Measurements from ENCODE around the gene POU5F1. TPM values are rescaled to one million over a fixed set of nuclear protein-coding genes. Genes with fewer than 3 reads are reported as not detected.
"Not testable (repeated sequence)": the region's sequence is repeated elsewhere in the genome, so short reads cannot be mapped to it uniquely, and the experiment has no call there.

Gene POU5F1
- total and polyA plus RNA-seq, 12 donors = 0.17 to 2.8 (median 1.2) TPM; not detected in 8

GRCh38 chr6:31204751-31205145, 34.3 kb upstream of the POU5F1 start:
- H3K9me3 ChIP-seq (replicated peaks in 1 of 3) = peaks cover 0 to 9% (median 0%) of the 10 kb centered on the region in 3 donors
- peak overlapping the region in 1 of 5 donors; percentile 90 for H3K27ac ChIP-seq
- peaks cover 0 to 10% of the 10 kb centered on the region in 2 donors for H3K4me1 ChIP-seq (replicated peaks in 1 of 2)
- TF ChIP-seq, protein P1, sequence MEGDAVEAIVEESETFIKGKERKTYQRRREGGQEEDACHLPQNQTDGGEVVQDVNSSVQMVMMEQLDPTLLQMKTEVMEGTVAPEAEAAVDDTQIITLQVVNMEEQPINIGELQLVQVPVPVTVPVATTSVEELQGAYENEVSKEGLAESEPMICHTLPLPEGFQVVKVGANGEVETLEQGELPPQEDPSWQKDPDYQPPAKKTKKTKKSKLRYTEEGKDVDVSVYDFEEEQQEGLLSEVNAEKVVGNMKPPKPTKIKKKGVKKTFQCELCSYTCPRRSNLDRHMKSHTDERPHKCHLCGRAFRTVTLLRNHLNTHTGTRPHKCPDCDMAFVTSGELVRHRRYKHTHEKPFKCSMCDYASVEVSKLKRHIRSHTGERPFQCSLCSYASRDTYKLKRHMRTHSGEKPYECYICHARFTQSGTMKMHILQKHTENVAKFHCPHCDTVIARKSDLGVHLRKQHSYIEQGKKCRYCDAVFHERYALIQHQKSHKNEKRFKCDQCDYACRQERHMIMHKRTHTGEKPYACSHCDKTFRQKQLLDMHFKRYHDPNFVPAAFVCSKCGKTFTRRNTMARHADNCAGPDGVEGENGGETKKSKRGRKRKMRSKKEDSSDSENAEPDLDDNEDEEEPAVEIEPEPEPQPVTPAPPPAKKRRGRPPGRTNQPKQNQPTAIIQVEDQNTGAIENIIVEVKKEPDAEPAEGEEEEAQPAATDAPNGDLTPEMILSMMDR (IDR thresholded peaks at IDR 0.05) = no peak
- TF ChIP-seq POLR2A (IDR thresholded peaks at IDR 0.05) = no peak
- no peak overlapping the region for H3K4me3 ChIP-seq
- H3K27me3 ChIP-seq = no peaks in the 10 kb centered on the region
- 69 to 91% (median 76%) methylated on average over 2 to 4 of the region's 4 CpGs for WGBS, 4 donors
- intact Hi-C loops (cut with DNase I) = no loop called here
- no peak for DNase-seq
- no peaks in the 10 kb centered on the region for H3K36me3 ChIP-seq (replicated peaks in 1 of 2)

DNA sequence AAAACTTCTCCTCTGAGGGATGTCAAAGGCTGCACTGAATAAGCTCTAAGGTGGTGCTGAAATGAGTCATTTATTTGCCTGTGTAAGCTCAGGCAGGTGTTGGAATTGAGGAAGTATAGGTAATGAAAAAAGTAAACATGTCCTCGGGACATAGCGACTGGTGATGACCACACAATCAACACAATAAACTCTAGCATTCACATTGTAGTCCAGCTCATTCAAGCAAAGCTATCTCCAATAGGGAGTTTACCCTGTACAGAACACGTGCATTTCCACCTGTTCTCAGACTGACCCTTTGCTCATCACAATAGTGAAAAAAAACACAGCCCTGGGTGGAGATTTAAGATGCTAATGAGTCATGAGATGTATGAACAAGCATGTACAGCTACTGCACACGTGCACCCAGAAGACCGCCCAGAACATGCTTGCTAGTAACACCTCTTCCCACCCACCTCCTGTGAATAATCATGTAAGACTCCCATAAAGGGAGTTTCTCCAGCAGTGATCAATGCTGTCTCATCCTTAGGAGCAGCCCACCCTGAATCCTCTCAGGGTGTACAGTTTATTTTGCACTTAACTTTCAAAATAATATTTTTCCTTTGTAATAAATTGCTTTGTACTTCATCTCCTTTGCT, 33.0 kb upstream of the POU5F1 start:
- peaks cover 0 to 10% of the 10 kb centered on the region in 2 donors for H3K4me1 ChIP-seq (replicated peaks in 1 of 2)
- no peaks in the 10 kb centered on the region for H3K36me3 ChIP-seq (replicated peaks in 1 of 2)
- H3K4me3 ChIP-seq = peak overlapping the region in 2 of 4 donors; percentile 4 to 71
- peaks cover 0 to 9% (median 0%) of the 10 kb centered on the region in 3 donors for H3K9me3 ChIP-seq (replicated peaks in 1 of 3)
- no peaks in the 10 kb centered on the region for H3K27me3 ChIP-seq
- intact Hi-C loops (cut with DNase I) = no loop called here
- DNase-seq = no peak
- H3K27ac ChIP-seq = peak overlapping the region; percentile 45 to 90 (median 60)
- no peak for TF ChIP-seq POLR2A (IDR thresholded peaks at IDR 0.05)
- TF ChIP-seq, protein P1 (IDR thresholded peaks at IDR 0.05) = no peak
- 28 to 43% (median 38%) methylated on average over 5 of the region's 5 CpGs for WGBS, 4 donors

DNA sequence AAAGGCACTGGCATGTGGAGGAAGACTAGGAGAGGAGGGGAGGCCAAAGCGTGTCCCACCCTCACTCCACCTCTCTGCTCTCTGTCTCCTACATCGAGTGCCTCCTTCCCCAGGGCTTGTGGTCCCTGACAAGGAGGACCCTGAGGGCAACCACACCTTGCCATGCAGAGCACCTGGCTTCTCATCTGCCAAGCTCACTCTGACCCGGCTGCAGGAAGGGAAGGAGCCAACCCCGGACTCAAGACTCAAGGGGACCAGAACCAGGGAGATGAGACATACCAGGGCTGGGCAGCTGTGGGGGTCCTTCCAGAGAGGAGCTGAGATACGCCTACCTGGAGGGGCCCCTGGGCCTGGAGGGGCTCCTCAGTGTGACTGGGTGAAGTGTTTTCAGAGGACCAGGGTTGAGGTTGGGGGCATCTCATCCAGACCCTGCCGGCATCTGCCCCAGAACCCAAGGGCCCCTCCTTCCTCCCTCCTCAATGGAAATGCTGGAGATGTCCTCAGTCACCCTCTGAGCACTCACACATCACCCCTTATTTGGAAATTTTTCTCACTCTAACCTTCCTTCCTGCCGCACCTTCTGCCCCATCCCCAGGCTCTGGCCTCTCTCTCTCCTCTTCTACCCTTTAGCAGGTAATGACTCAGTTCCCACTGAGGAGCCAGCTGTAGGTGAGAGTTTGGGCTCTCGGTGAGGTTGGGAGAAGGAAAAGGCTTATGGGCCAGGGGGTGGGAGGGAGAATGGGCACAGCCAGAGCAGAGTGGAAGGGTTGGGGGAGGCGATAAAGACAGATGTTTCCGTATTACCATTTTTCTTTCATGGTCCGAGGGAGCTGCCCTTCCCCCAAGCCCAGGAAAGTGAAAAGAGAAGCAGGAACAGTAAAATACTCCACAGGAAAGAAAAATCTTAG, 32.0 kb upstream of the POU5F1 start:
- peak overlapping the region in 3 of 5 donors; percentile 4 to 28 (median 8) for H3K27ac ChIP-seq
- intact Hi-C loops (cut with DNase I) = no loop called here
- no peak overlapping the region for H3K4me3 ChIP-seq
- no peak for DNase-seq
- H3K36me3 ChIP-seq (replicated peaks in 1 of 2) = no peaks in the 10 kb centered on the region
- no peaks in the 10 kb centered on the region for H3K27me3 ChIP-seq
- 43 to 62% (median 54%) methylated on average over 7 to 11 of the region's 11 CpGs for WGBS, 4 donors
- peaks cover 0 to 10% of the 10 kb centered on the region in 2 donors for H3K4me1 ChIP-seq (replicated peaks in 1 of 2)
- TF ChIP-seq, protein P1 (IDR thresholded peaks at IDR 0.05) = no peak
- TF ChIP-seq POLR2A (IDR thresholded peaks at IDR 0.05) = no peak
- peaks cover 0 to 9% (median 0%) of the 10 kb centered on the region in 3 donors for H3K9me3 ChIP-seq (replicated peaks in 1 of 3)

GRCh38 chr6:31199105-31199452, 28.6 kb upstream of the POU5F1 start:
- H3K36me3 ChIP-seq (replicated peaks in 1 of 2); H3K4me1 ChIP-seq (replicated peaks in 1 of 2); H3K4me3 ChIP-seq; H3K9me3 ChIP-seq (replicated peaks in 1 of 3); DNase-seq; H3K27me3 ChIP-seq: not testable (repeated sequence)
- 84 to 93% (median 90%) methylated on average over 4 of the region's 4 CpGs for WGBS, 4 donors
- intact Hi-C loops (cut with DNase I) = loop anchor here (5.0 kb wide), 1 partner anchor 168 kb away; no protein-coding TSS in a partner anchor
- H3K27ac ChIP-seq = peak overlapping the region in 1 of 5 donors; percentile 94

Data from adrenal gland (tissue), 12 donors.